Activated T-cell treated with anti-CD3 and anti-CD28 coated beads, Interleukin-2, amount 50 U/mL, for 4 hours (primary cell): ENCODE data around the gene FMNL3. TPM values are rescaled to one million over a fixed set of nuclear protein-coding genes. Genes with fewer than 3 reads are reported as not detected.
A peak's percentile ranks its signal among the peaks of the same experiment; 100 is the strongest.
"Not testable (repeated sequence)": the region's sequence is repeated elsewhere in the genome, so short reads cannot be mapped to it uniquely, and the experiment has no call there.

Experiments used
- ATAC-seq, 2 donors: fragments of 200-7000 bp; cut with Tn5 transposase; one replicate each; pipeline ENCODE4 v1.10.0; 2021
- DNase-seq: peaks from one replicate; pipeline ENCODE4 v3.0.0-alpha.2; 2020
- H3K27me3 Mint-ChIP-seq: one replicate; pipeline ENCODE4 v1.8.0; 2021; ENCODE audit warnings: low read depth, mixed read lengths
- H3K36me3 Mint-ChIP-seq: one replicate; pipeline ENCODE4 v1.8.0; 2022; ENCODE audit warnings: mixed read lengths; ENCODE audit not compliant: insufficient read depth
- H3K4me1 Mint-ChIP-seq: one replicate; pipeline ENCODE4 v1.8.0; 2021; ENCODE audit warnings: low read depth, mixed read lengths
- H3K4me3 Mint-ChIP-seq: one replicate; pipeline ENCODE4 v1.8.0; 2021; ENCODE audit warnings: mild to moderate bottlenecking, moderate library complexity, mixed read lengths
- H3K9me3 Mint-ChIP-seq: one replicate; pipeline ENCODE4 v1.8.0; 2021; ENCODE audit warnings: mixed read lengths
- total RNA-seq, 3 donors: library from RNA; stranded (reverse); gene quantifications; one replicate each; pipeline ENCODE4 v1.2.1, GENCODE V29; 2021

FMNL3 gene
- 10 to 100 TPM; 22.1 to 24.0 (median 23.6) TPM for total RNA-seq

GRCh38 chr12:49707128-49707811, at the start of gene FMNL3:
Gene FMNL3 (minus strand): TSS chr12:49707405. CDS start chr12:49707180, 225 bp downstream.
- peaks cover 45% of the 10 kb centered on the region for H3K4me1 Mint-ChIP-seq
- peak; percentile 99 for DNase-seq
- peaks cover 10% of the 10 kb centered on the region for H3K27me3 Mint-ChIP-seq
- no peaks in the 10 kb centered on the region for H3K9me3 Mint-ChIP-seq
- peak within 1 kb of the TSS; percentile 93 for H3K4me3 Mint-ChIP-seq
- ATAC-seq, result peak; percentile 91
- H3K36me3 Mint-ChIP-seq, result no peaks in the 10 kb centered on the region

- Mint-ChIP-seq H3K9me3 (no peaks in the 10 kb centered on the region), H3K36me3 (peaks cover 32% of the 10 kb centered on the region), H3K4me1 (peaks cover 86% of the 10 kb centered on the region), H3K4me3 (peak overlapping the region; percentile 70), H3K27me3 (no peaks in the 10 kb centered on the region)
- DNase-seq, result no peak
- no peak for ATAC-seq
Measured at GRCh38 chr12:49750996-49751393, 43.8 kb upstream of the FMNL3 start.

DNA sequence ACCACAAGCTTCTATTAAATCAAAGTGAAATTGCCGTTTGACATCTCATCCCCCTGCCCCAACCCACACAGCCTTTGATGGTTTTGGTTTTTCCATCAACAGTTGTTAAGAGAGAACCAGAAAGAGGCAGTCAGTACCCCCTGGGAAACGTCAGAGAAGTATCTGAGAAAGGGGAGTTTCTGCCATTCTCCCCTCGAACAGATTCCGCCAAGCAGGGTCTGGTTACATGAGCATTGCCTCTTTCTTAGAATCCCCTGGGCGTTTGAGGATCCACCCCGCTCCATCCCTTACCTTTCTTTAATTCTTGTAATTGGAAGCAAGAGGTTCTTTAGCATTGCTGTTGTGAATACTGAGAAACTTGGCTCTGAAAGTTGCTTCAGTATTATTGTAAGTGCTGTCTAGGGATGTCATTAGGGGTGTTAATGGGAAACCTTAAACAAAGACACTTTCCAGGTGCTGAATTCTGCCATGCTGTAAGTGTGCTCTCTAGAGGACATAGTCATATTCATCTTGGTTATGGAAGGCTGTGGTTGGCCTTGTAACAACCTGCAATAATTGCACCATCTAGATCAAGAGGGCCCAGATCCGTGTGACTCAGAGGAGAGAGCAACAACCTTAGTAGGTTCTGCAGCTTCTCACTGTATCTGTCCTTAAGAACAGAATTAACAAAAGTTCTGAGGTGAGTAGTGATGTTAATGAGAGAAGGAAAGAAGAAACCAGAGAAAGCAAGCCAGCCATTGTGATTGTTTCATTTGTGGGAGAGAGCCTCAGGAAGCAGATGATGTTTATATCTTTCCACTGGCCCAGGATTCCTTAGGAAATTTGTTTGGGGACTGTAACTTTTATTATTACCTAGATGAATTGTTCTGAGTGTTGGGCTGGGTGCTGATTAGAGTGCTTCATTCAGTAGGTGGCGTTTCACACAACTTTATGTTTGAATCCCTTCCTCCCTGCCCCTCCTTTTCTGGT, 43.1 kb upstream of the FMNL3 start:
- Mint-ChIP-seq H3K9me3 (no peaks in the 10 kb centered on the region), H3K4me1 (peaks cover 85% of the 10 kb centered on the region), H3K4me3 (peak overlapping the region; percentile 70), H3K27me3 (no peaks in the 10 kb centered on the region), H3K36me3 (peaks cover 30% of the 10 kb centered on the region)
- peak; percentile 91 to 93 for ATAC-seq
- peak; percentile 38 for DNase-seq

GRCh38 chr12:49748800-49749199, 41.6 kb upstream of the FMNL3 start:
- H3K4me3 Mint-ChIP-seq, result peak overlapping the region; percentile 37
- peaks cover 26% of the 10 kb centered on the region for H3K36me3 Mint-ChIP-seq
- no peaks in the 10 kb centered on the region for H3K27me3 Mint-ChIP-seq
- H3K4me1 Mint-ChIP-seq, result peaks cover 86% of the 10 kb centered on the region
- ATAC-seq, result no peak
- DNase-seq, result no peak
- no peaks in the 10 kb centered on the region for H3K9me3 Mint-ChIP-seq

- Mint-ChIP-seq H3K4me3 (peak overlapping the region; percentile 37), H3K9me3 (no peaks in the 10 kb centered on the region), H3K4me1 (peaks cover 86% of the 10 kb centered on the region), H3K36me3 (peaks cover 26% of the 10 kb centered on the region), H3K27me3 (no peaks in the 10 kb centered on the region)
- ATAC-seq, result no peak
- no peak for DNase-seq
Measured at GRCh38 chr12:49748306-49748705, 41.1 kb upstream of the FMNL3 start.

DNA sequence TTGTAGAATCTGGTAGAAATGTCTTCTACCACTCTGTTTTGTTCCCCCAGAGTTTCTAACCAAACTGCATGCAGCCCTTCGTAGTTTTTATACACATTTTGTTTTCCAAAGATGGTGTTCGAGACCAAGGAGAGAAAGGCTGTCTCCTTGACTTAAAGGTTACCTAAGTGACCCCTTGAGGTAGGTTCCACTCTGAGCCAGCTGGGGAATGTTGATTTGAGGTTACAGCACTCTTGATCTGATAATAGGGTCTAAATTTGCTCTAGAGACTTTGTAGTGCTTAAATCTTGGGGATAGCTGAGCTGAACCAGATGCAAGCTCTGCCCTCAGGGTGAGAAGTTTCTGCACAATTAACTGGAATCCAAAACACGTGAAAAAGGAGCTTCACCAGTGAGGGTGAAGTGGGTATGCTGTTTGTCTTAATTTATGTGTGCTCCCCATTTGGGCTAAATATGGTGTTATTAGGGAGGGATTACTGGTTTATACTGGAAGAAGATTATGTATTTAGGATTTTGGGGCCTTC, 37.2 kb upstream of the FMNL3 start:
- H3K36me3 Mint-ChIP-seq, result peaks cover 22% of the 10 kb centered on the region
- ATAC-seq (no peak), DNase-seq (no peak)
- H3K9me3 Mint-ChIP-seq, result no peaks in the 10 kb centered on the region
- peak overlapping the region; percentile 60 for H3K4me3 Mint-ChIP-seq
- no peaks in the 10 kb centered on the region for H3K27me3 Mint-ChIP-seq
- peaks cover 63% of the 10 kb centered on the region for H3K4me1 Mint-ChIP-seq

GRCh38 chr12:49741882-49742620, 34.8 kb upstream of the FMNL3 start:
- H3K9me3 Mint-ChIP-seq, result no peaks in the 10 kb centered on the region
- H3K4me3 Mint-ChIP-seq, result peak overlapping the region; percentile 99
- DNase-seq (peak; percentile 78), ATAC-seq (peak; percentile 76 to 77)
- peaks cover 41% of the 10 kb centered on the region for H3K4me1 Mint-ChIP-seq
- no peaks in the 10 kb centered on the region for H3K27me3 Mint-ChIP-seq
- peaks cover 20% of the 10 kb centered on the region for H3K36me3 Mint-ChIP-seq

DNA sequence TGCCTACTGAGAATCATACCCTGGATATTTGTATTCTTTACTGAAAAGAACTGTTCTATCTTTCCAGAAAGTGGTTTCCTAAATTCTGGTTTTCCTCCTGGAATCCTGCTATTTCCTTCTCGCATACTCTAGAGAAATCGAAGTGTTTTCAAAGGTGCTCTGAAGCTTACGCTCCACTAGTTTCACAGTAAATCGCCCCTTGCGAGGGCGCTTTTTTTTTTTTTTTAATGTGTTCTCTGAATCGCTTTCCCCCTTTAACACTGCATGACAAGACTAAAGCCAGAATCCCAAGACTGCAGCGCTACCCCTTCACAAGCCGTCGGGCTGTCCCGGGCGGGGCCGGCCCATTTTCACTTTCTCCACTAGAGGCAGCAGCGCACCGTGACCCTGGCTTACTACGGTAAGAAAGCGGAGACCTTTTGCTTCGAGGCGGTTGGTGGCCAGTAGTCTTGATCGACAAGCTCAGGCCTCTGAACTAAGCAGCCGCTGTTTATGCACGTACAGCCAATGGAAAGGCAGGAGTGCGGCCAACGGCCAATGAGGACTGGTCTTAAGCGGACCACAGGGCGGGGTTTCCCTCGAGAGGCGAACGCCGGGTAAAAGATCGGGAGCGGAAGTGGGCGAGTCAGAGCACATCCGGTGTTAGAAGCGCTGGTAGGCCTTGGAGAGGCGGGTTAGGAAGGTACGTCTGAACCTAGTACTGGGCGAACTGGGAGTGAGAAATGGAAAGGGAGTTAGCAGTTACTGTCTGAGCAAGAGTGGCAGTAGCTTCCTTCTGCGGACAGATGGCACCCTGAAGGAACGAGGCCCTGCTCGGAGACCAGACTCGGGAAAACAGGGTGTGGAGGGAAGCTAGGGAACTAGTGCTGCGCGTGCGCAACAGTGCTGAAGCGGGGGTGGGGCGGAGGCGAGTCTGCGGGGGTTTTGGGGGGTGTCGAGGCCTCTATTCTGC, 34.0 kb upstream of the FMNL3 start, which contains the start of gene TMBIM6:
Gene TMBIM6, plus strand, starts transcription at position 628 of the 952 bp plus-strand sequence. CDS start 10,937 bp downstream, outside the sequence.
- H3K4me3 Mint-ChIP-seq, result peak within 1 kb of the TSS; percentile 99
- peaks cover 32% of the 10 kb centered on the region for H3K4me1 Mint-ChIP-seq
- ATAC-seq, result peak; percentile 93 to 95
- no peaks in the 10 kb centered on the region for H3K27me3 Mint-ChIP-seq
- H3K36me3 Mint-ChIP-seq, result peaks cover 18% of the 10 kb centered on the region
- no peaks in the 10 kb centered on the region for H3K9me3 Mint-ChIP-seq
- DNase-seq, result peak; percentile 97

- not testable (repeated sequence) for H3K27me3 Mint-ChIP-seq, ATAC-seq, H3K4me3 Mint-ChIP-seq, H3K9me3 Mint-ChIP-seq, DNase-seq
- H3K36me3 Mint-ChIP-seq, result peaks cover 18% of the 10 kb centered on the region
- peaks cover 29% of the 10 kb centered on the region for H3K4me1 Mint-ChIP-seq
Measured at GRCh38 chr12:49740277-49740676, 33.1 kb upstream of the FMNL3 start.

- DNase-seq, H3K27me3 Mint-ChIP-seq, H3K36me3 Mint-ChIP-seq, H3K4me3 Mint-ChIP-seq, ATAC-seq, H3K9me3 Mint-ChIP-seq: not testable (repeated sequence)
- H3K4me1 Mint-ChIP-seq, result peaks cover 15% of the 10 kb centered on the region
Measured at GRCh38 chr12:49738721-49739120, 31.5 kb upstream of the FMNL3 start.

DNA sequence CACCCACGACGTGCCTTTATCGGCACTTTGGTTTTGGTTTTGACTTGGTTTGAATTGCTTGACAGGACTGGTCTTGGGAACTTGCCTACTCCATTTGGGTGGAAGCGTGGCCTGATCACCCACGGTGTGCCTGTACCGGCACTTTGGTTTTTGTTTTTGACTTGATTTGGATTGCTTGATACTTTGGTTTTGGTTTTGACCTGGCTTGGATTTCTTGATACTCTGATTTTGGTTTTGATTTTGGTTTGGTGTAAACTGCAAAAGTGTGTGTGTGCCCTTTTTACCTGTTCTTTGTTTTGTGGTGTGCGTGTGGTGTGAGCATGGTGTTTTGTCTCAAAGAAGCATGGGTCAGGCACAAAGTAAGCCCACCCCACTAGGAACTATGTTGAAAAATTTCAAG, 27.7 kb upstream of the FMNL3 start:
- not testable (repeated sequence) for H3K4me3 Mint-ChIP-seq, DNase-seq, ATAC-seq, H3K27me3 Mint-ChIP-seq, H3K9me3 Mint-ChIP-seq, H3K36me3 Mint-ChIP-seq, H3K4me1 Mint-ChIP-seq

- Mint-ChIP-seq H3K36me3 (no peaks in the 10 kb centered on the region), H3K4me1 (no peaks in the 10 kb centered on the region), H3K4me3 (no peak overlapping the region), H3K27me3 (no peaks in the 10 kb centered on the region), H3K9me3 (peaks cover 6% of the 10 kb centered on the region)
- DNase-seq, result no peak
- ATAC-seq, result no peak
Measured at GRCh38 chr12:49733219-49734017, 26.2 kb upstream of the FMNL3 start.
